Erythroblast (primary cell): ENCODE data around the gene ABHD4.
"Not testable (repeated sequence)": the region's sequence is repeated elsewhere in the genome, so short reads cannot be mapped to it uniquely, and the experiment has no call there.

Source experiments
- DNase-seq, 2 experiments: peaks; one replicate each; lab custom pipeline; 2025; lab: John Stamatoyannopoulos, UW
- GATA1 ChIP-seq: IDR thresholded peaks from 2 replicates; pipeline ENCODE4 v1.6.1; 2011; ENCODE audit warnings: low read depth, mild to moderate bottlenecking, control low read depth, low read length, moderate library complexity
- POLR2A ChIP-seq: IDR thresholded peaks from 2 replicates; pipeline ENCODE4 v1.6.1; 2011; ENCODE audit warnings: mild to moderate bottlenecking, low read length

Gene ABHD4

DNA sequence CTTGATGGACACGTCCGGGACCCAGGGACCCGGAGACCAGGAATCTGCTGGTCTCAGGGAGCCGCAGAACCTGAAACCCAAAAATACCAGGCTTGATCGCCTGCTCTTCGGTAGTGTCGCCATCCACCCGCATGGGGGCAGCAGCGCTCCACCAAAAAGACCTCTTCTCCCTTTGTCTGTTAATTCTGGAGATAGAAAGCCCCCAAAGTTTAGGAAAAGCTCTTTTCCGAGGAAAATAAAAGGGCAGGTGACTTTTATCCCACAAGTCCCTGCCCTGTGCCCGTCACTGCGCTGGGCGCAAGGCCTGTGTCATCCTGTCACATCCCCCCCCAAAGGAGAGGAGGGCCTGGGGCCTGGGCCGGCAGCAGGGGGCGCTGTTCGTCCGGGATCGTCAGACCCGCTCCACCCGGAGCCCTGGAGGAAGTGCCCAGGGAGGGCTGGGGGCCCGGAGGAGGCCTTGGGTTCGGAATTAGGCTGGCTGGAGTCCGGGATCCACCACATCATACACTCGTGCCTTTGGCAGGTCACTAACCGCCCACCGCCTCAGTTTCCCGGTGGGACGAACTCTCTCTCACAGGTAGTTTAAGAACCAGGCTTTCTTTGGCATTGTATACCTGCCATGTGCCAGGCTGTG lies 41.0 kb upstream of the ABHD4 start:
- no peak for TF ChIP-seq POLR2A
- TF ChIP-seq GATA1: no peak
- peak; percentile 85 to 92 for DNase-seq

DNA sequence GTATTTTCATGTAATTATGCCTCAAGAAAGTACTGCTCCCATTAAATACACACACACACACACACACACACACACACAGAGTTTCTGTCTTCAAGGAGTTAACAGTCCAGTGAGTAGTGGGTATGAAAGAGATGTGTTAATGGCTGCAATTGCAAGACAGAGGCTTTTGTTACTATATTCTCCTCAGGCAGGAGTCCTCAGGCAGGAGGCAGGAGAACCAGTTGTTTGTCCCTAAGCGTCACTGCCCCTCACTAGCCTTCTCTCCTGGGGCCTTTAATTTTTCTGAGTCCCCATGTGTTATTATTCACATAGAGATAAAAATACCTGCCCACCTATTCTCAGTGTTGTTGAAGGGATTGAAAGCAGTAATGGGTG lies 40.3 kb upstream of the ABHD4 start:
- DNase-seq: no peak
- TF ChIP-seq POLR2A (no peak), GATA1 (no peak)

DNA sequence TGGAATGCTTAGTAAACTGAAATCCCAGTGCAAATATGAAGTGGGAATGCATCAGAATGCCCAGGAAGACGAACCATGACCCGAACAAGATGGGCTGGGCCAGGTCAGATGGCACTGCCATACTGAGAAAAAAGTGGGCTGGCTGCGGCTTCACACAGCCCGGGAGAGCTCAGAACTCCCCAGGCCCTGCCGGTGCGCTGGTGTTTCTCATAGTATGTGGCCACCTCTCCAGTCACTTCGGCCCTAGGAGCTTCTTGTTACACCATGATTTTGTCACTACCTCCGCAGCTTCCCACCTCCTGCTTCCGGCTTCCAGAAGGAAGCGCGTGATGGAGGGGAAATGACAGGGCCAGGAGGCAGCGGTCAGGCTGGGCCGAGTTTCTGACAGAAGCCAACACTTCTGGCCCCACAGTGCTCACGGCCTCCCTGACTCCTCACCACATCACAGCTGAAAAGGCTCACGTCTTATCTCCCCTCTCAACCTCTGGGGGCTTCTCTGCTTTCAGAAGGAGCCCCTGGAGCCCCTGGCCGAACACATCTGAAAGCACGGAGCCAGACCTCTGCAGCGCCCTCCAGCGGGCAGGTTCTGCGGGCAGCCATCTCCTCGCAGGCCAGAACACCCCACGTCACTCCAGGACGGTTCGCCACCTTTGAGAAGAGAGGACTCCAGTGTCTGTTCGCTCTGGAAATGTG lies 39.7 kb upstream of the ABHD4 start:
- no peak for TF ChIP-seq POLR2A
- no peak for TF ChIP-seq GATA1
- peak; percentile 10 to 22 for DNase-seq

- DNase-seq: no peak
- TF ChIP-seq POLR2A (no peak), GATA1 (no peak)
Observed at GRCh38 chr14:22559041-22559440, 39.1 kb upstream of the ABHD4 start.

- peak; percentile 84 to 86 for DNase-seq
- TF ChIP-seq POLR2A (peak; percentile 40), GATA1 (no peak)
Observed at GRCh38 chr14:22560662-22561365, 37.3 kb upstream of the ABHD4 start.

DNA sequence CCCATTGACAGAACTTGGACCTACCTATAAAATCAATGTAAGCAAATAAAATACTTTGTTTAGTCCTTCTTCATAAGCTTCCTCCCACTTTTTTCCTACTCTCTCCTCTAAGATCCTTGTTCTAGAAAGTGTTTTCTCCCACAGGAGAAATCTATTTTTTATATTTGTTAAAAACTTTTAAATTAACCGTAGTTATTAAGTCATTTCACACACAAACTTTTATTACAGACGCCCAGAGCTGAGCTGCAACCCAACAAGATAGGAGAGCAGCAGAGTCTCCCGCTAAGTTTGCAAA lies 36.8 kb upstream of the ABHD4 start:
- peak in 1 of 2 experiments; percentile 41 for DNase-seq

DNA sequence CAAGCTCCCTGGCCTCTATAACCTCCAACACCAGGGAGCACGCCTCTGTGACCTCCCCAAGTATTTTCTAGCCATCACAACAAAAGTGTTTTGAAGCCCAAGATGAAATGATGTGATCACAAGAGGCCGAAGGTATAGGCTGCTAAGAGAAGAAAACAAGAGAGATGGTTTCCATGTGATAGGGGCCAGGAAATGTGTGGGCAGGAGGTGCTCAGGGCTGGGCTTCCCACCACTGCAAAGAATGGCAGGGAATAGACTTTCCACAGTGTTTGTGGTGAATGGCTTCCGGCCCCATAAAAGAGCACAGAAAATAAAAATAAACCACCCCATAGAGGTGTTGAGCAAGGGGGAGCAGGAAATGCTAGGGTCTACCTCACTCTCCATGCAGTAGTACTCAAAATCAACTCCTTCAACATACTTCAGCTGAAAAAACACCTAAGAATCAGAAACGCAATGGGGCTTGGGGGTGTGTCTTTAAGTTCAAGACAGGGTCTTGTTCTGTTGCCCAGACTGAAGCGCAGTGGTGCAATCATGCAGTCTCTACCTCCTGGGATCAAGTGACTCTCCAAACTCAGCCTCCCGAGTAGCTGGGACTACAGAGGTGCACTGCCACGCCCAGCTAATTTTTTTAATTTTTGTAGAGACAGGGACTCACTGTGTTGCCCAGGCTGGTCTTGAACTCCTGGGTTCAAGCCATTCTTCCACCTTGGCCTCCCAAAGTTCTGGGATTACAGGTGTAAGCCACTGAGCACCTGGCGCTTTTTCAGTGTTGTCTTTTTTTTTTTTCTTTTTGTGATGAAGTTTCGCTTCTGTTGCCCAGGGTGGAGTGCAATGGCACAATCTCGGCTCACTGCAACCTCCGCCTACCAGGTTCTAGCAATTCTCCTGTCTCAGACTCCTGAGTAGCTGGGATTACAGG lies 36.2 kb upstream of the ABHD4 start:
- TF ChIP-seq GATA1 (no peak), POLR2A (no peak)
- peak in 1 of 2 experiments; percentile 30 for DNase-seq

More for the DNA sequence above, 36.8 kb upstream of the ABHD4 start:
- TF ChIP-seq POLR2A (no peak), GATA1 (no peak)

- TF ChIP-seq POLR2A: no peak
- no peak for TF ChIP-seq GATA1
- DNase-seq: no peak
Observed at GRCh38 chr14:22563987-22564386, 34.1 kb upstream of the ABHD4 start.

DNA sequence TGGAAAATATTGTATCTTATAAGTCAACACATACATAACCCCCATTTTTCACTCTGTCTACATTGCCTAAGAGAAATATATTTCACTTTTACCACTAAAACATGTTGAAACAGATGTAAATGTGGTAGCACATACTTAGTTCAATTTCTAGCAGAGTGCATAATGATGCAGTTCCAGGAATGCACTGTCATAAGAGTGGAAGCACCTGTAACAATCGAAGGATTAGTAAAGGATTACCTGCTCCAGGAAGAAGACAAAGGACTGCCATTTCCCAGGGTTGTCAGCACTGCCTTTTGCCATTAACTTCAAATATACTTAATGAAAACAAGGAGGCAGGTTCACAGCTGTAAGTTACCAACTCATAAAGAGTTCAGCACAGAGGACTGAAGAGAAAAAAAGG lies 33.6 kb upstream of the ABHD4 start:
- DNase-seq: no peak
- no peak for TF ChIP-seq POLR2A
- TF ChIP-seq GATA1: no peak

- TF ChIP-seq POLR2A: no peak
- no peak for TF ChIP-seq GATA1
- no peak for DNase-seq
Observed at GRCh38 chr14:22565391-22565945, 32.6 kb upstream of the ABHD4 start.

GRCh38 chr14:22566266-22566665 lies 31.8 kb upstream of the ABHD4 start:
- DNase-seq: not testable (repeated sequence)

GRCh38 chr14:22566845-22567244 lies 31.3 kb upstream of the ABHD4 start:
- DNase-seq: no peak
- TF ChIP-seq POLR2A (no peak), GATA1 (no peak)

DNA sequence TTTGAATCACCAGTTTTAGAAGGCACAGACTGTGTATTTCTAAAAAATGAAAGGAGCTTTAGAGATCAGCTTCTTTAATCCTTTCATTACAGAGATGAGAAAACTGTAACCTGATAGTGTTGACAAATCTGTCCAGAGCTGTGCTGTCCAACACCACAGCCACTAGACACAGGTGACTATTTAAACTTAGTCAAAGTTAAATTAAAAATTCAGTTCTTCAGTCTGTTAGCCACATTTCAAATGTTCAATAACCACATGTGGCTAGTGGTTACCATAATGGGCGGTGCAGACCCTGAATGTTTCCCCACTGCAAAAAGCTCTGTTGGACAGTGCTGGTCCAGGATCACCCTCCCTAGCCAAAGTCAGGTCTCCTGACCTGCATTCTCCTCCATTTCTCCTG lies 30.7 kb upstream of the ABHD4 start:
- DNase-seq: no peak
- TF ChIP-seq GATA1: no peak
- no peak for TF ChIP-seq POLR2A

- DNase-seq: no peak
- TF ChIP-seq POLR2A (no peak), GATA1 (no peak)
Observed at GRCh38 chr14:22569106-22569736, 28.9 kb upstream of the ABHD4 start.

DNA sequence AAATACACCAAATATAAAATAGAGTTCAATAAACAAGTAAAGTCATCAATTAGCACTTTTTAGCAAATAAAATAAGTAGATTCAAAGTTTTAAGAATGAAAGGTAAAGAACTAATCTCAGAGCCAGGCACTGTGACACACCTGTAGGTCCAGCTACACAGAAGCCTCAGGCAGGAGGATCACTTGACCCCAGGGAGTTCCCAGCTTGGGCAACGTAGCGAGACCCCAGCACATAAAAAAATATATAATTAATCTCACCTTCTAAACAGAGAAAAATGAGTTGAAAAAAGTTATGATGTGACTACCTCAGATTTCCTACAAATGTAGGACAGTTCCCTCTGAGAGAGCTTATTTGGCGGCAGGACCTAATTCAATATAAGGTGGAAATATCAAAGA lies 28.4 kb upstream of the ABHD4 start:
- DNase-seq: no peak
- no peak for TF ChIP-seq GATA1
- TF ChIP-seq POLR2A: no peak
